Anterior cingulate cortex (tissue), 58 donors: Measurements from ENCODE around the gene FSD1.
"Not testable (repeated sequence)": the region's sequence is repeated elsewhere in the genome, so short reads cannot be mapped to it uniquely, and the experiment has no call there.

ENCODE experiments used
- DNase-seq, 58 donors: peaks; one replicate each; lab custom pipeline; 2025; lab: John Stamatoyannopoulos, UW

Gene FSD1

GRCh38 chr19:4304538-4305256, at the start of gene FSD1:
FSD1 (plus strand) TSS chr19:4304598; CDS start chr19:4304747, 149 bp downstream.
- peak in 39 of 58 donors; percentile 5 to 69 (median 25) for DNase-seq

GRCh38 chr19:4256563-4256962, 47.8 kb upstream of the FSD1 start:
- no peak for DNase-seq

- no peak for DNase-seq
Observed at GRCh38 chr19:4257025-4257424, 47.4 kb upstream of the FSD1 start.

- no peak for DNase-seq
Observed at GRCh38 chr19:4258181-4258580, 46.2 kb upstream of the FSD1 start.

- DNase-seq: no peak
Observed at GRCh38 chr19:4260613-4261191, 43.7 kb upstream of the FSD1 start.

GRCh38 chr19:4264812-4265211, 39.6 kb upstream of the FSD1 start:
- DNase-seq: no peak

GRCh38 chr19:4266253-4267000, 38.0 kb upstream of the FSD1 start:
- no peak for DNase-seq

GRCh38 chr19:4267101-4267900, 37.1 kb upstream of the FSD1 start:
- peak in 13 of 58 donors; percentile 5 to 49 (median 14) for DNase-seq

- no peak for DNase-seq
Observed at GRCh38 chr19:4267901-4268815, 36.2 kb upstream of the FSD1 start.

- no peak for DNase-seq
Observed at GRCh38 chr19:4268816-4269430, 35.5 kb upstream of the FSD1 start.

- no peak for DNase-seq
Observed at GRCh38 chr19:4272894-4273293, 31.5 kb upstream of the FSD1 start.

GRCh38 chr19:4274321-4274686, 30.1 kb upstream of the FSD1 start:
- not testable (repeated sequence) for DNase-seq

GRCh38 chr19:4277191-4277696, 27.2 kb upstream of the FSD1 start:
- no peak for DNase-seq

- DNase-seq: no peak
Observed at GRCh38 chr19:4278010-4278409, 26.4 kb upstream of the FSD1 start.

GRCh38 chr19:4278419-4279266, 25.8 kb upstream of the FSD1 start, which contains the start of gene SHD:
SHD (plus strand) TSS chr19:4279266; CDS start chr19:4280064, 798 bp downstream.
- DNase-seq: peak in 2 of 58 donors; percentile 9

GRCh38 chr19:4279267-4279529, 25.2 kb upstream of the FSD1 start:
- DNase-seq: no peak

- DNase-seq: no peak
Observed at GRCh38 chr19:4279530-4280422, 24.6 kb upstream of the FSD1 start.
